ENCODE data around the gene THSD7A. TPM values are rescaled to one million over a fixed set of nuclear protein-coding genes. Genes with fewer than 3 reads are reported as not detected.

Gene THSD7A
- total and polyA plus RNA-seq, 4 donors, result 0.15 to 2.7 (median 1.9) TPM

DNA sequence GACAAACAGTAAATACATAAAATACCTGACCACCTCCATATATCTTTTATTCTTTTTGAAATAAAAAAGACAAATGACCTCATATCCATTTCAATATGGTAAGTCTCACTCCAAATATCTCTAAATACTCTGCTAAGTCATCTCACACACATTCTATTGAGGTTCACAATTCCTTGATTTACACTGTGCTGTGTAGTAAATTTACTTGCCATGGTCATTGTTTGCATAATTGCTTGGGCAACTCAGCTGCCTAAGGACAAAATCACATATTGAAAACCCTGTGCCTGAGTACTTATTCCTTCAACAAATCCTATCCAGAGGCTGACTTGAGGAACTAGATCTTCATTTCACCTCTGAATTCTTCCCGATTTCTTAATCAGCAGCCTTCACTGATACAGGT lies 176.4 kb downstream of the THSD7A start:
- Histone ChIP-seq H3K36me3 (ENCODE audit: control insufficient read depth in 4 of 4, insufficient read depth in 3 of 4, low read depth in 1 of 4, low read length in 3 of 4) (no peaks in the 10 kb centered on the region), H3K27ac (ENCODE audit: low read depth in 1 of 2, low read length in 2 of 2) (no peak overlapping the region), H3K9ac (ENCODE audit: low read depth in 1 of 2, low read length in 2 of 2) (no peak overlapping the region), H3K27me3 (ENCODE audit: control insufficient read depth in 4 of 4, insufficient read depth in 4 of 4, low read length in 3 of 4) (no peaks in the 10 kb centered on the region), H3K4me3 (ENCODE audit: low read depth in 1 of 3, low read length in 3 of 3) (no peak overlapping the region), H3K4me1 (ENCODE audit: control insufficient read depth in 4 of 4, insufficient read depth in 4 of 4, low read length in 3 of 4) (no peaks in the 10 kb centered on the region), H3K9me3 (ENCODE audit: control insufficient read depth in 4 of 4, low read length in 3 of 4) (no peaks in the 10 kb centered on the region)
- 95% methylated on average over 1 of the region's 1 CpG for WGBS
- DNase-seq (ENCODE audit: low spot score), result no peak
- TF ChIP-seq FOXA1 (IDR thresholded peaks at IDR 0.05), result no peak

- Histone ChIP-seq H3K9me3 (ENCODE audit: control insufficient read depth in 4 of 4, low read length in 3 of 4) (no peaks in the 10 kb centered on the region), H3K4me3 (ENCODE audit: low read depth in 1 of 3, low read length in 3 of 3) (no peak overlapping the region), H3K9ac (ENCODE audit: low read depth in 1 of 2, low read length in 2 of 2) (no peak overlapping the region), H3K27me3 (ENCODE audit: control insufficient read depth in 4 of 4, insufficient read depth in 4 of 4, low read length in 3 of 4) (no peaks in the 10 kb centered on the region), H3K36me3 (ENCODE audit: control insufficient read depth in 4 of 4, insufficient read depth in 3 of 4, low read depth in 1 of 4, low read length in 3 of 4) (no peaks in the 10 kb centered on the region), H3K4me1 (ENCODE audit: control insufficient read depth in 4 of 4, insufficient read depth in 4 of 4, low read length in 3 of 4) (no peaks in the 10 kb centered on the region), H3K27ac (ENCODE audit: low read depth in 1 of 2, low read length in 2 of 2) (no peak overlapping the region)
- no peak for DNase-seq (ENCODE audit: low spot score)
- TF ChIP-seq, protein P1, sequence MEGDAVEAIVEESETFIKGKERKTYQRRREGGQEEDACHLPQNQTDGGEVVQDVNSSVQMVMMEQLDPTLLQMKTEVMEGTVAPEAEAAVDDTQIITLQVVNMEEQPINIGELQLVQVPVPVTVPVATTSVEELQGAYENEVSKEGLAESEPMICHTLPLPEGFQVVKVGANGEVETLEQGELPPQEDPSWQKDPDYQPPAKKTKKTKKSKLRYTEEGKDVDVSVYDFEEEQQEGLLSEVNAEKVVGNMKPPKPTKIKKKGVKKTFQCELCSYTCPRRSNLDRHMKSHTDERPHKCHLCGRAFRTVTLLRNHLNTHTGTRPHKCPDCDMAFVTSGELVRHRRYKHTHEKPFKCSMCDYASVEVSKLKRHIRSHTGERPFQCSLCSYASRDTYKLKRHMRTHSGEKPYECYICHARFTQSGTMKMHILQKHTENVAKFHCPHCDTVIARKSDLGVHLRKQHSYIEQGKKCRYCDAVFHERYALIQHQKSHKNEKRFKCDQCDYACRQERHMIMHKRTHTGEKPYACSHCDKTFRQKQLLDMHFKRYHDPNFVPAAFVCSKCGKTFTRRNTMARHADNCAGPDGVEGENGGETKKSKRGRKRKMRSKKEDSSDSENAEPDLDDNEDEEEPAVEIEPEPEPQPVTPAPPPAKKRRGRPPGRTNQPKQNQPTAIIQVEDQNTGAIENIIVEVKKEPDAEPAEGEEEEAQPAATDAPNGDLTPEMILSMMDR (IDR thresholded peaks at IDR 0.05; ENCODE audit: low read depth, low read length, missing input control), result no peak
Observed at GRCh38 chr7:11655163-11655562, 176.8 kb downstream of the THSD7A start.

GRCh38 chr7:11650500-11650899 lies 181.5 kb downstream of the THSD7A start:
- Histone ChIP-seq H3K9ac (ENCODE audit: low read depth in 1 of 2, low read length in 2 of 2) (no peak overlapping the region), H3K27me3 (ENCODE audit: control insufficient read depth in 4 of 4, insufficient read depth in 4 of 4, low read length in 3 of 4) (no peaks in the 10 kb centered on the region), H3K9me3 (ENCODE audit: control insufficient read depth in 4 of 4, low read length in 3 of 4) (no peaks in the 10 kb centered on the region), H3K27ac (ENCODE audit: low read depth in 1 of 2, low read length in 2 of 2) (no peak overlapping the region), H3K4me3 (ENCODE audit: low read depth in 1 of 3, low read length in 3 of 3) (no peak overlapping the region), H3K4me1 (ENCODE audit: control insufficient read depth in 4 of 4, insufficient read depth in 4 of 4, low read length in 3 of 4) (no peaks in the 10 kb centered on the region), H3K36me3 (ENCODE audit: control insufficient read depth in 4 of 4, insufficient read depth in 3 of 4, low read depth in 1 of 4, low read length in 3 of 4) (no peaks in the 10 kb centered on the region)
- no peak for DNase-seq (ENCODE audit: low spot score)
- WGBS, result 91% methylated on average over 3 of the region's 3 CpGs
- TF ChIP-seq GABPA (IDR thresholded peaks at IDR 0.05 in 1 of 2, conservative IDR thresholded peaks at IDR 0.05 in 1 of 2) (no peak), JUND (IDR thresholded peaks at IDR 0.05) (no peak), FOXA2 (IDR thresholded peaks at IDR 0.05) (no peak), HNF4A (conservative IDR thresholded peaks at IDR 0.05) (no peak), RAD21 (IDR thresholded peaks at IDR 0.05) (no peak), FOXA1 (IDR thresholded peaks at IDR 0.05) (no peak), RXRA (IDR thresholded peaks at IDR 0.05) (no peak), NR2F2 (IDR thresholded peaks at IDR 0.05) (no peak), HNF4G (IDR thresholded peaks at IDR 0.05) (no peak), ZBTB33 (IDR thresholded peaks at IDR 0.05) (no peak), TAF1 (conservative IDR thresholded peaks at IDR 0.05) (no peak), YY1 (IDR thresholded peaks at IDR 0.05) (no peak), SP1 (IDR thresholded peaks at IDR 0.05) (no peak), EGR1 (IDR thresholded peaks at IDR 0.05; ENCODE audit: low read depth in 2 of 2) (no peak)
- TF ChIP-seq, protein P1 (IDR thresholded peaks at IDR 0.05; ENCODE audit: low read depth, low read length, missing input control), result no peak
- TF ChIP-seq, protein P2, sequence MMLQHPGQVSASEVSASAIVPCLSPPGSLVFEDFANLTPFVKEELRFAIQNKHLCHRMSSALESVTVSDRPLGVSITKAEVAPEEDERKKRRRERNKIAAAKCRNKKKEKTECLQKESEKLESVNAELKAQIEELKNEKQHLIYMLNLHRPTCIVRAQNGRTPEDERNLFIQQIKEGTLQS (IDR thresholded peaks at IDR 0.05), result no peak
- TF ChIP-seq, protein P3, sequence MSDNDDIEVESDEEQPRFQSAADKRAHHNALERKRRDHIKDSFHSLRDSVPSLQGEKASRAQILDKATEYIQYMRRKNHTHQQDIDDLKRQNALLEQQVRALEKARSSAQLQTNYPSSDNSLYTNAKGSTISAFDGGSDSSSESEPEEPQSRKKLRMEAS (IDR thresholded peaks at IDR 0.05), result no peak
- TF ChIP-seq, protein P4, sequence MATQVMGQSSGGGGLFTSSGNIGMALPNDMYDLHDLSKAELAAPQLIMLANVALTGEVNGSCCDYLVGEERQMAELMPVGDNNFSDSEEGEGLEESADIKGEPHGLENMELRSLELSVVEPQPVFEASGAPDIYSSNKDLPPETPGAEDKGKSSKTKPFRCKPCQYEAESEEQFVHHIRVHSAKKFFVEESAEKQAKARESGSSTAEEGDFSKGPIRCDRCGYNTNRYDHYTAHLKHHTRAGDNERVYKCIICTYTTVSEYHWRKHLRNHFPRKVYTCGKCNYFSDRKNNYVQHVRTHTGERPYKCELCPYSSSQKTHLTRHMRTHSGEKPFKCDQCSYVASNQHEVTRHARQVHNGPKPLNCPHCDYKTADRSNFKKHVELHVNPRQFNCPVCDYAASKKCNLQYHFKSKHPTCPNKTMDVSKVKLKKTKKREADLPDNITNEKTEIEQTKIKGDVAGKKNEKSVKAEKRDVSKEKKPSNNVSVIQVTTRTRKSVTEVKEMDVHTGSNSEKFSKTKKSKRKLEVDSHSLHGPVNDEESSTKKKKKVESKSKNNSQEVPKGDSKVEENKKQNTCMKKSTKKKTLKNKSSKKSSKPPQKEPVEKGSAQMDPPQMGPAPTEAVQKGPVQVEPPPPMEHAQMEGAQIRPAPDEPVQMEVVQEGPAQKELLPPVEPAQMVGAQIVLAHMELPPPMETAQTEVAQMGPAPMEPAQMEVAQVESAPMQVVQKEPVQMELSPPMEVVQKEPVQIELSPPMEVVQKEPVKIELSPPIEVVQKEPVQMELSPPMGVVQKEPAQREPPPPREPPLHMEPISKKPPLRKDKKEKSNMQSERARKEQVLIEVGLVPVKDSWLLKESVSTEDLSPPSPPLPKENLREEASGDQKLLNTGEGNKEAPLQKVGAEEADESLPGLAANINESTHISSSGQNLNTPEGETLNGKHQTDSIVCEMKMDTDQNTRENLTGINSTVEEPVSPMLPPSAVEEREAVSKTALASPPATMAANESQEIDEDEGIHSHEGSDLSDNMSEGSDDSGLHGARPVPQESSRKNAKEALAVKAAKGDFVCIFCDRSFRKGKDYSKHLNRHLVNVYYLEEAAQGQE (IDR thresholded peaks at IDR 0.05), result no peak

All from liver (tissue), 9 donors.